A172 (cell line): ENCODE results near the gene TEX47. TPM values are rescaled to one million over a fixed set of nuclear protein-coding genes. Genes with fewer than 3 reads are reported as not detected.

Source experiments
- DNase-seq: peaks from one replicate; pipeline ENCODE4 v3.0.0-alpha.2; 2015; ENCODE audit warnings: low spot score
- total RNA-seq: library from RNA; depleted of rRNA; stranded (reverse); fragments of >200 nt; shearing (Covaris generic); gene quantifications from 2 replicates; pipeline ENCODE4 v1.2.3, GENCODE V29; 2014; rRNA removed

Gene TEX47
- not detected in 2 replicates for total RNA-seq

- DNase-seq = peak; percentile 11
Observed at GRCh38 chr7:88795553-88795952, at the start of gene TEX47. TEX47 (minus strand) TSS chr7:88795737; CDS start chr7:88794942, 795 bp downstream.

- no peak for DNase-seq
Observed at GRCh38 chr7:88845091-88845490, 49.6 kb upstream of the TEX47 start.

- no peak for DNase-seq
Observed at GRCh38 chr7:88842201-88842600, 46.7 kb upstream of the TEX47 start.

- peak; percentile 40 for DNase-seq
Observed at GRCh38 chr7:88835147-88835728, 39.7 kb upstream of the TEX47 start.

GRCh38 chr7:88826222-88826621 lies 30.7 kb upstream of the TEX47 start:
- no peak for DNase-seq

- DNase-seq = no peak
Observed at GRCh38 chr7:88818552-88818951, 23.0 kb upstream of the TEX47 start.

- no peak for DNase-seq
Observed at GRCh38 chr7:88806280-88807037, 10.9 kb upstream of the TEX47 start.

GRCh38 chr7:88801046-88801445 lies 5.5 kb upstream of the TEX47 start:
- DNase-seq = no peak

- no peak for DNase-seq
Observed at GRCh38 chr7:88792361-88792760, 3.2 kb downstream of the TEX47 start.

- no peak for DNase-seq
Observed at GRCh38 chr7:88791891-88792290, 3.6 kb downstream of the TEX47 start.

- DNase-seq = peak; percentile 36
Observed at GRCh38 chr7:88789480-88790064, 6.0 kb downstream of the TEX47 start.

GRCh38 chr7:88787777-88788176 lies 7.8 kb downstream of the TEX47 start:
- no peak for DNase-seq

- no peak for DNase-seq
Observed at GRCh38 chr7:88775838-88776237, 19.7 kb downstream of the TEX47 start.

- DNase-seq = no peak
Observed at GRCh38 chr7:88772776-88773175, 22.8 kb downstream of the TEX47 start.

GRCh38 chr7:88771417-88771816 lies 24.1 kb downstream of the TEX47 start:
- no peak for DNase-seq

- no peak for DNase-seq
Observed at GRCh38 chr7:88761779-88762178, 33.8 kb downstream of the TEX47 start.

- no peak for DNase-seq
Observed at GRCh38 chr7:88760136-88760515, 35.4 kb downstream of the TEX47 start.

GRCh38 chr7:88759230-88760135 lies 36.1 kb downstream of the TEX47 start, which contains the start of gene ZNF804B:
ZNF804B (plus strand) TSS chr7:88759700; CDS start chr7:88759977, 277 bp downstream.
- no peak for DNase-seq

- DNase-seq = no peak
Observed at GRCh38 chr7:88758381-88759229, 36.9 kb downstream of the TEX47 start.

GRCh38 chr7:88757371-88757770 lies 38.2 kb downstream of the TEX47 start:
- DNase-seq = no peak

GRCh38 chr7:88756802-88757201 lies 38.7 kb downstream of the TEX47 start:
- DNase-seq = no peak
